ENCODE data around the gene HOXC11. TPM values are rescaled to one million over a fixed set of nuclear protein-coding genes. Genes with fewer than 3 reads are reported as not detected.
A peak's percentile ranks its signal among the peaks of the same experiment; 100 is the strongest.

The HOXC11 gene
- total RNA-seq, 2 donors from 2014 or later, result not detected

DNA sequence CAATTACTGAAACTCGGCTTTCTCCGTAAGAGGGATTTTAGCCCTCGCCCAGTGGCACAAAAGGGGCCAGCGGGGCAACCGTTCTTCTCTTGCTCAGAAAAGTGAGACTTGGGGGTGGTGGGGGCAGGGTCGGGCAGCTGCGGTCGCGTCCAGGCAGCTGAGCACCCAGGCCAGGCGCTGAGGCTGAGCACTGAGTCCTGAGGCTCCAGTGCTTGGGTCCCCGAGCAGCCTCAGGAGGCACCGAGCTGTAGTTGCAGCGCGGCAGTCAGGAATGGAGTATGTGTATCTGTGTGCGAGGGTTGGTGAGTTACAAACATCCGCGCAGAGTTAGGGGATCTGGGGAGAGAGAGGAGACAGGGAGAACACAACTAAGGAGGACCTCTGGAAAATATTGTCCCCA lies 51.2 kb downstream of the HOXC11 start:
- H3K9me3 ChIP-seq, result no peaks in the 10 kb centered on the region
- intact Hi-C loops (cut with DNase I), result no loop called here
- H3K27me3 ChIP-seq (replicated peaks; ENCODE audit: insufficient read depth), result peaks cover 75% of the 10 kb centered on the region
- no peak for TF ChIP-seq POLR2AphosphoS5 (IDR thresholded peaks at IDR 0.05)
- no peak overlapping the region for H3K27ac ChIP-seq
- 14% methylated on average over 17 of the region's 17 CpGs for WGBS
- no peaks in the 10 kb centered on the region for H3K36me3 ChIP-seq
- no peak for DNase-seq (ENCODE audit: low spot score)
- no peak overlapping the region for H3K4me3 ChIP-seq
- H3K4me1 ChIP-seq (replicated peaks), result no peaks in the 10 kb centered on the region

DNA sequence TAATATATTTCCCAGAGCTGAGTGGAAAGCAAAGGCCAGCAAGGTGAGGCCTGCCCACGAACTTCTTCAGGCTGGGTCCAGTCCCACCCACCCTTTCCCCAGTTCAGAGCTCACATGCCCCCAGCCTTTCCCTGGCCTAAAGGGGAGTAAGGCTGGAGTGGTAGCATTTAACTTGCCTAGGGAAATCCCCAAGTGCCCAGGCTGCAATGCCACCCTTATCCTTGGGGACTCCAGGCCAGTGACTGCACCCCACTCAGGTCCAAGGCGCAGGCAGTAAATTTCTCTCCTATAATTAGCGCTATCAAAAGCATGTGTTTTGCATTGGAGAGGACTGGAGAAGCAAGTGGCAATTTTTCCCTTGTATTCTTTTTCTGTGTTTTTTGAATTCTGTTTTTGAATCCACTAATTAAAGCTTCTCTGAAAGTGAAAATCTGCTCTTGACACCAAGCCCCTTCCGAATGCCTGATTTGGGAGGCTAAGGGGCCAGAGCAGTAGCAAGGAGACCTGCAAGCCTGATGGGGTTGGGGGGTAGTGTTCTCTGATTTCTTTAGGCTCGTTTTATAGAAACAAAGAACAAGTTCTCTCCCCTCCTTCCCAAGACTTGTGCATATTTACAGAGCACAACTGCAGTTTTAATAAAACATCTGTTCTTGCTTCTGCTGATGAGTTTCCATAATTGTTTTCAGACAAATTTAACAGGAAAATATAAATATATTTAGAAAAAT lies 51.8 kb downstream of the HOXC11 start:
- no peaks in the 10 kb centered on the region for H3K36me3 ChIP-seq
- no peak for DNase-seq (ENCODE audit: low spot score)
- 25% methylated on average over 5 of the region's 5 CpGs for WGBS
- TF ChIP-seq POLR2A (IDR thresholded peaks at IDR 0.05) (no peak), POLR2AphosphoS5 (IDR thresholded peaks at IDR 0.05) (no peak)
- TF ChIP-seq, protein P1, sequence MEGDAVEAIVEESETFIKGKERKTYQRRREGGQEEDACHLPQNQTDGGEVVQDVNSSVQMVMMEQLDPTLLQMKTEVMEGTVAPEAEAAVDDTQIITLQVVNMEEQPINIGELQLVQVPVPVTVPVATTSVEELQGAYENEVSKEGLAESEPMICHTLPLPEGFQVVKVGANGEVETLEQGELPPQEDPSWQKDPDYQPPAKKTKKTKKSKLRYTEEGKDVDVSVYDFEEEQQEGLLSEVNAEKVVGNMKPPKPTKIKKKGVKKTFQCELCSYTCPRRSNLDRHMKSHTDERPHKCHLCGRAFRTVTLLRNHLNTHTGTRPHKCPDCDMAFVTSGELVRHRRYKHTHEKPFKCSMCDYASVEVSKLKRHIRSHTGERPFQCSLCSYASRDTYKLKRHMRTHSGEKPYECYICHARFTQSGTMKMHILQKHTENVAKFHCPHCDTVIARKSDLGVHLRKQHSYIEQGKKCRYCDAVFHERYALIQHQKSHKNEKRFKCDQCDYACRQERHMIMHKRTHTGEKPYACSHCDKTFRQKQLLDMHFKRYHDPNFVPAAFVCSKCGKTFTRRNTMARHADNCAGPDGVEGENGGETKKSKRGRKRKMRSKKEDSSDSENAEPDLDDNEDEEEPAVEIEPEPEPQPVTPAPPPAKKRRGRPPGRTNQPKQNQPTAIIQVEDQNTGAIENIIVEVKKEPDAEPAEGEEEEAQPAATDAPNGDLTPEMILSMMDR (IDR thresholded peaks at IDR 0.05), result no peak
- no peak overlapping the region for H3K27ac ChIP-seq
- H3K27me3 ChIP-seq (replicated peaks; ENCODE audit: insufficient read depth), result peaks cover 76% of the 10 kb centered on the region
- no peaks in the 10 kb centered on the region for H3K4me1 ChIP-seq (replicated peaks)
- intact Hi-C loops (cut with DNase I), result no loop called here
- H3K9me3 ChIP-seq, result no peaks in the 10 kb centered on the region
- no peak overlapping the region for H3K4me3 ChIP-seq

DNA sequence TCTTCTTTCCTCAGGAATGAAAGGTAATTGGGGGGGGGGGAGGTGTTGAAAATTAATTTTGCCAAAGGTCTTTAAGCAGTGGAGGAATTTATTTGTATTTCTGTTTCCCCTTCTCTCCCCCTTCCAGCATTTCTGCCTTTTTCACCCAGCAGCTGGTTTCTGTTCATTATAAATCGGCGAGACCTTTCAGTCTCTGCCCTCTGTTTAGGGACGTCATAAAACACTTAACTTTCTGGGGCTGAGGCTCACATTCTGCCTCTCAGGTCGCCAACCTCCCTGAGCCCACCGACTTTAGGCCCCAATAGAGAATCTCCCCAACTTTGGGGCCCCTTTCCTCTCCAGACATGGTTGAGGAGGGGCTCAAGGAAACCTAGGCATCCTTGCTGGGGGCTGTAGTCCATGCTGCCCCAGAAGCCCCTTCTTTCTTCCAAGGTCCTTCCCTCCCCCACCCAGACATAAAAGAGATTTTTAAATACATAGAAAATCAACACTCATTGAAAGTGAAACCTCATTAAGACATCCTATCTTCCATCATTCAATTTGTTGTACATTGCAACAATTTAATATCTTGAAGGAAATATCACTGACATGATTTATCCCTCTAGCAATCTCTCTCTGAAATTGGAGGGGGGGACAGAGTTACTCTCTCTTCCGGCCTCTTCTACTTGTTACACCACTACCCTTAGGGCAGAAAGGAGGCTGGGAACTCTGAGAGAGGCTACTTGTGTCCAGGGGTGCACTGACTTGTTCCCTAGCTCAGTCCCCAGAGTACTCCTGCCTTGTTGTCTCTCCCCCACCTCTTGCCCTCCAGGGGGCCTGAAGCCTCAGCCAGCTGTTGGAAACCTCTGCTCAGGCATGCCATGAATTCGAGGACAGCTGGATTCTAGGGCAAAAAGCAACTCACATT lies 52.8 kb downstream of the HOXC11 start:
- no peak for DNase-seq (ENCODE audit: low spot score)
- WGBS, result 14% methylated on average over 7 of the region's 7 CpGs
- TF ChIP-seq, protein P1 (IDR thresholded peaks at IDR 0.05), result no peak
- TF ChIP-seq POLR2AphosphoS5 (IDR thresholded peaks at IDR 0.05) (no peak), POLR2A (IDR thresholded peaks at IDR 0.05) (no peak)
- no peaks in the 10 kb centered on the region for H3K36me3 ChIP-seq
- no peaks in the 10 kb centered on the region for H3K9me3 ChIP-seq
- H3K27me3 ChIP-seq (replicated peaks; ENCODE audit: insufficient read depth), result peaks cover 78% of the 10 kb centered on the region
- H3K27ac ChIP-seq, result no peak overlapping the region
- H3K4me3 ChIP-seq, result no peak overlapping the region
- no peaks in the 10 kb centered on the region for H3K4me1 ChIP-seq (replicated peaks)
- intact Hi-C loops (cut with DNase I), result no loop called here

DNA sequence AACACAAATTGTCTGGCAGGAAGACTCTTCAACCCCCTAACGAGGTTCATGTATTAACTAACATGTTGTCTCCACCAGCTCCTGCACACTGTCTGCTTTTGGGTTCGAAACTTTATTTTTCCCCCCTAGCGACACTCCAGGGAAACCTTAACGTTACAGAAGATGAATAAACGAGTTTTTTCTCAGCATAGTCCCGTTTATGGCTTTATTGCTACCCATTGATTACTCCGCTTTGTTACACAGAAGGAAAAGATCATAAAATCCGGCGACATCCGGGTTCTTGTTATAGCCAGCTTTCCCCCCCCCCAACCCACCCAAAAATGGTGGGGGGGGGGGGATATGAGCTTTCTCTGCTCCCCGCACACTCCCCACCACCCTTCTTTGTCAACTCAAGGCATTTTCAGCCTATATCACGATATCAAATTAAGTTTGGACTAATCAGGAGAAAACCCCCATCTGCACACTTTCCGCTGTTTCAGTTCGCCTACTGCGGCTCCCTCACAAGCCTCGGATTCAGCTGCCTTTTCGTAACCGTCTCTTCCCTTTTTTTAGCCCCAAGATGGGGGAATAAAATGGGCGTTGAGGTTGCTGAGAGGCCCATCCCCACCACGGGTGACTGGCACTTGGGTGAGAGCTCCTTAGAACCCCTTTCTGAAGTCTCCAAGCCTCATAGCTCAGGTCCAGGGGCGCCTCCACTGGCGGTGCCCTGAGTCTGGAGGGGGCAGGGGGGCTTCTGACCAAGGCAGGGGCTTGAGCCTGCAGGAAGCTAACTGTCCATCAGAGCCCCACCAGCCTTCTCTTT lies 53.9 kb downstream of the HOXC11 start:
- H3K27ac ChIP-seq, result no peak overlapping the region
- no peaks in the 10 kb centered on the region for H3K4me1 ChIP-seq (replicated peaks)
- H3K9me3 ChIP-seq, result no peaks in the 10 kb centered on the region
- no peak for TF ChIP-seq POLR2A (IDR thresholded peaks at IDR 0.05)
- TF ChIP-seq POLR2AphosphoS5 (IDR thresholded peaks at IDR 0.05), result no peak
- TF ChIP-seq, protein P1 (IDR thresholded peaks at IDR 0.05), result no peak
- intact Hi-C loops (cut with DNase I), result no loop called here
- H3K27me3 ChIP-seq (replicated peaks; ENCODE audit: insufficient read depth), result peaks cover 81% of the 10 kb centered on the region
- no peak for DNase-seq (ENCODE audit: low spot score)
- no peaks in the 10 kb centered on the region for H3K36me3 ChIP-seq
- no peak overlapping the region for H3K4me3 ChIP-seq
- WGBS, result 10% methylated on average over 22 of the region's 22 CpGs

MicroRNAs within 50 kb of the gene (microRNA counts, 767-probe panel; counts per million panel counts)
- microRNA hsa-miR-196a-5p, result 431 to 2,156 counts per million in 2 donors

Small RNAs within 50 kb of the gene (microRNA-seq; reads per million reads assigned to microRNA genes)
- gene MIR196A2, result 113 reads per million, percentile 75 among the genes with 10 or more reads in this experiment

Small RNAs within 50 kb of the gene (small RNA-seq; reads per million reads assigned to genes)
- gene AC012531.3, result 0 reads per million in 2 donors
- 0 reads per million in 2 donors for gene AC012531.4
- gene MIR196A2, result 1.8 to 3.5 reads per million in 2 donors
- gene RF01905, result 0 reads per million in 2 donors
- gene RF01906, result 0 reads per million in 2 donors

Other genes with a start within 250 kb of the HOXC11 start
- gene CALCOCO1, start 245.7 kb upstream of the HOXC11 start, total RNA-seq, result 100 to 1,000 TPM; 108 to 194 TPM
- not detected for gene CISTR, start 221.1 kb upstream of the HOXC11 start, total RNA-seq
- 1 to 10 TPM in 1 of 2 donors, under 1 TPM in 1; 0.34 to 1.2 TPM for gene HOXC13, start 34.3 kb upstream of the HOXC11 start, total RNA-seq
- not detected for gene HOXC12, start 18.2 kb upstream of the HOXC11 start, total RNA-seq
- gene HOTAIR, start 1.8 kb downstream of the HOXC11 start, total RNA-seq, result under 1 TPM in 1 of 2 donors, not detected in 1; 0.28 TPM
- 1 to 10 TPM in 1 of 2 donors, under 1 TPM in 1; 0.51 to 7.2 TPM for gene HOXC10, start 12.0 kb downstream of the HOXC11 start, total RNA-seq
- gene HOXC9, start 27.0 kb downstream of the HOXC11 start, total RNA-seq, result 1 to 10 TPM in 1 of 2 donors, under 1 TPM in 1; 0.23 to 3.0 TPM
- gene HOXC8, start 35.9 kb downstream of the HOXC11 start, total RNA-seq, result under 1 TPM in 1 of 2 donors, not detected in 1; 0.62 TPM
- gene HOXC6, start 55.3 kb downstream of the HOXC11 start, total RNA-seq, result 1 to 10 TPM in 1 of 2 donors, not detected in 1; 1.3 TPM
- 1 to 10 TPM in 1 of 2 donors, not detected in 1; 2.8 TPM for gene HOXC5, start 59.9 kb downstream of the HOXC11 start, total RNA-seq
- under 1 TPM in 1 of 2 donors, not detected in 1; 0.62 TPM for gene HOXC4, start 80.7 kb downstream of the HOXC11 start, total RNA-seq
- 10 to 100 TPM; 51.7 to 54.9 TPM for gene SMUG1, start 215.9 kb downstream of the HOXC11 start, total RNA-seq

All from prostate gland (tissue), 2 donors.